NCI-H82 (cell line): ENCODE measurements around the gene SIK3.

Experiments used
- DNase-seq: peaks from one replicate; lab custom pipeline; 2025; lab: John Stamatoyannopoulos, UW

SIK3 gene

GRCh38 chr11:116866804-116867455 lies 231.3 kb downstream of the SIK3 start:
- no peak for DNase-seq

- DNase-seq: no peak
These were observed 232.5 kb downstream of the SIK3 start for GRCh38 chr11:116865696-116866095.

- DNase-seq: no peak
These were observed 233.7 kb downstream of the SIK3 start for GRCh38 chr11:116864531-116864930.

GRCh38 chr11:116862951-116863350 lies 235.3 kb downstream of the SIK3 start:
- no peak for DNase-seq

- no peak for DNase-seq
These were observed 236.0 kb downstream of the SIK3 start for GRCh38 chr11:116862185-116862584.

GRCh38 chr11:116861539-116861938 lies 236.7 kb downstream of the SIK3 start:
- no peak for DNase-seq

- no peak for DNase-seq
These were observed 237.9 kb downstream of the SIK3 start for GRCh38 chr11:116860303-116860702.

- DNase-seq: no peak
These were observed 239.1 kb downstream of the SIK3 start for GRCh38 chr11:116859175-116859574.

GRCh38 chr11:116857936-116858335 lies 240.3 kb downstream of the SIK3 start:
- no peak for DNase-seq

- no peak for DNase-seq
These were observed 240.9 kb downstream of the SIK3 start for GRCh38 chr11:116857316-116857715.

- no peak for DNase-seq
These were observed 241.8 kb downstream of the SIK3 start for GRCh38 chr11:116856423-116856822.

GRCh38 chr11:116855413-116855812 lies 242.8 kb downstream of the SIK3 start:
- no peak for DNase-seq

- DNase-seq: no peak
These were observed 244.7 kb downstream of the SIK3 start for GRCh38 chr11:116853461-116854073.

GRCh38 chr11:116852261-116853031 lies 245.8 kb downstream of the SIK3 start:
- DNase-seq: no peak

- no peak for DNase-seq
These were observed 246.6 kb downstream of the SIK3 start for GRCh38 chr11:116851626-116852025.

- no peak for DNase-seq
These were observed 248.7 kb downstream of the SIK3 start for GRCh38 chr11:116849486-116849885.

- DNase-seq: no peak
These were observed 249.2 kb downstream of the SIK3 start for GRCh38 chr11:116849060-116849459.

GRCh38 chr11:116847612-116848011 lies 250.6 kb downstream of the SIK3 start:
- no peak for DNase-seq

GRCh38 chr11:116844722-116845121 lies 253.5 kb downstream of the SIK3 start:
- no peak for DNase-seq

- DNase-seq: no peak
These were observed 254.6 kb downstream of the SIK3 start for GRCh38 chr11:116843661-116844060.

GRCh38 chr11:116842909-116843308 lies 255.3 kb downstream of the SIK3 start:
- DNase-seq: no peak

GRCh38 chr11:116842117-116842516 lies 256.1 kb downstream of the SIK3 start:
- DNase-seq: no peak

GRCh38 chr11:116840746-116841296 lies 257.4 kb downstream of the SIK3 start:
- DNase-seq: no peak
